Fibroblast of the aortic adventitia (primary cell): Measurements from ENCODE around the gene SLITRK2. TPM values are rescaled to one million over a fixed set of nuclear protein-coding genes. Genes with fewer than 3 reads are reported as not detected.

Experiments
- DNase-seq: peaks from one replicate; pipeline ENCODE4 v3.0.0-alpha.2; 2010; ENCODE audit warnings: low read depth
- H3K4me3 ChIP-seq: 2 replicates; pipeline ENCODE4 v1.5.1; 2011; ENCODE audit warnings: low read depth, mild to moderate bottlenecking, control low read depth, low read length, moderate library complexity
- CTCF ChIP-seq: IDR thresholded peaks from 2 replicates; pipeline ENCODE4 v1.5.1; 2011; ENCODE audit warnings: mild to moderate bottlenecking, low read length, control low read depth, inconsistent platforms; ENCODE audit not compliant: insufficient read depth
- total RNA-seq: library from RNA; depleted of rRNA; stranded (reverse); fragments of >200 nt; gene quantifications from 2 replicates; pipeline ENCODE4 v1.2.3, GENCODE V29; 2012; ENCODE audit warnings: low replicate concordance

SLITRK2 gene
- total RNA-seq, 1 donor = not detected

- TF ChIP-seq CTCF = no peak
- no peak overlapping the region for H3K4me3 ChIP-seq
- no peak for DNase-seq
Observed at GRCh38 chrX:145818186-145819113, 821 bp downstream of the SLITRK2 start.

DNA sequence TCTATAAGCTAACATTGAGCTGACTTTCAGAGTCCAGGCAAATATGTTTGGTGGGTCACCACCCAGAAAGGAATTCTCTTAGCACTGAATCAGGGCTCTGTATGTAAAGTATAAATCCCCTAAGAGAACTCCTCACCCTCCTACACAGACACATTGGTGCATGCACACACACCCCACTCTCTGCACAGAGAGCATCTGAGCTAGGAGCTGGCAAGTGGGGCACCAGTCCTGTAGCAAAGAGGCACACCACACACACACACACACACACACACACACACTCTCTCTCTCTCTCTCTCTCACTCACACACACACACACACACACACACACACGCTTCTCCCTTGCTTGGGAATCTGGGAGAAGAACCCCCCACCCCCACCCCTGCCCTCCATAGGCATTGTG lies 3.2 kb downstream of the SLITRK2 start:
- no peak for TF ChIP-seq CTCF
- no peak overlapping the region for H3K4me3 ChIP-seq
- no peak for DNase-seq

DNA sequence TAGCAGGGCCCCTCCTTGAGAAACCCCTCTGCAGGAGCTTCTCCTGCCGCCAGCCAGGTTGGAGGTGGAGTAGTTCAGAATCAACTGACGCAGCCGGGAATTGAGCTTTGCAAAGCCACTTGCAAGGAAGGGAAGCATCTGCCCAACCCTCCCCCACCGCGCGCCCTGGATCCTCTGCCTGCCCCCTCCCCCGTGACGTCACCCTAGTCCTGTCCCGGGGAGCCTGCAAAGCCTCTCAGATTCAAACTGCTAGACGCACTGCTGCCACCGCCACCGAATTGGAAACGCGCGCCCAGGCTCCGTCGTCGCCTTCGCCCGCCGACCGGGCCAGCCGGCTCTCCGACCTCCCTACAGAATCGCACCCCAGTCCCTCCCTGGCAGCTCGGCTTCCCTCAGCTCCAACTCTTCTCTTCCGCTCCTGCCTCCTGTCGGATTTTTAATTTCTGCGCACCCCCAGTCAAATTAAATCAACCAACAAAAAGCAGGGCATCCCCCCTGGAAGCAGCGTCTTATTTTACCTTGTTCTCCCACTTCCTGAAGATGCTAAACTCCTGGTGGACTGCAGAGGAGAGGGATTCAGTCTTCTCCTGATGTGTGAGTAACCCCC lies 3.8 kb downstream of the SLITRK2 start:
- no peak for TF ChIP-seq CTCF
- no peak for DNase-seq
- no peak overlapping the region for H3K4me3 ChIP-seq

- H3K4me3 ChIP-seq = no peak overlapping the region
- DNase-seq = no peak
- no peak for TF ChIP-seq CTCF
Observed at GRCh38 chrX:145821898-145822571, 4.4 kb downstream of the SLITRK2 start.

GRCh38 chrX:145823132-145823531 lies 5.5 kb downstream of the SLITRK2 start:
- no peak overlapping the region for H3K4me3 ChIP-seq
- no peak for DNase-seq
- no peak for TF ChIP-seq CTCF

GRCh38 chrX:145825896-145826295 lies 8.3 kb downstream of the SLITRK2 start:
- no peak overlapping the region for H3K4me3 ChIP-seq
- no peak for DNase-seq
- no peak for TF ChIP-seq CTCF
